Measurements from ENCODE around the gene EDN2. TPM values are rescaled to one million over a fixed set of nuclear protein-coding genes. Genes with fewer than 3 reads are reported as not detected.

The EDN2 gene
- polyA plus RNA-seq, 1 donor from 2014 or later = not detected

- Histone ChIP-seq H3K9ac (ENCODE audit: low read length) (no peak overlapping the region), H3K9me2 (ENCODE audit: insufficient read depth, low read length) (no peaks in the 10 kb centered on the region), H3K27me3 (ENCODE audit: insufficient read depth, low read depth, low read length) (no peaks in the 10 kb centered on the region), H3K27ac (ENCODE audit: low read length) (no peak overlapping the region), H3K9me3 (ENCODE audit: low read length) (no peaks in the 10 kb centered on the region), H2AFZ (ENCODE audit: low read depth, low read length) (no peak overlapping the region), H4K20me1 (ENCODE audit: insufficient read depth) (no peaks in the 10 kb centered on the region), H3K4me2 (ENCODE audit: low read length) (no peak overlapping the region), H3K36me3 (ENCODE audit: insufficient read depth, low read length) (no peaks in the 10 kb centered on the region), H3K79me2 (replicated peaks; ENCODE audit: insufficient read depth, low read length) (no peaks in the 10 kb centered on the region), H3F3A (ENCODE audit: insufficient read depth, low read length, poor library complexity, severe bottlenecking) (no peaks in the 10 kb centered on the region), H3K4me3 (ENCODE audit: low read length) (no peak overlapping the region)
- no peak for TF ChIP-seq RAD21 (conservative IDR thresholded peaks at IDR 0.05)
Observed at GRCh38 chr1:41528106-41528505, 43.6 kb upstream of the EDN2 start.

- Histone ChIP-seq H3K27me3 (ENCODE audit: insufficient read depth, low read depth, low read length) (no peaks in the 10 kb centered on the region), H3F3A (ENCODE audit: insufficient read depth, low read length, poor library complexity, severe bottlenecking) (no peaks in the 10 kb centered on the region), H3K4me2 (ENCODE audit: low read length) (no peak overlapping the region), H3K4me3 (ENCODE audit: low read length) (no peak overlapping the region), H3K36me3 (ENCODE audit: insufficient read depth, low read length) (no peaks in the 10 kb centered on the region), H3K9me3 (ENCODE audit: low read length) (no peaks in the 10 kb centered on the region), H3K27ac (ENCODE audit: low read length) (no peak overlapping the region), H3K79me2 (replicated peaks; ENCODE audit: insufficient read depth, low read length) (no peaks in the 10 kb centered on the region), H2AFZ (ENCODE audit: low read depth, low read length) (no peak overlapping the region), H3K9ac (ENCODE audit: low read length) (no peak overlapping the region), H4K20me1 (ENCODE audit: insufficient read depth) (no peaks in the 10 kb centered on the region), H3K9me2 (ENCODE audit: insufficient read depth, low read length) (no peaks in the 10 kb centered on the region)
- no peak for TF ChIP-seq MXI1 (conservative IDR thresholded peaks at IDR 0.05; ENCODE audit: poor library complexity, severe bottlenecking)
- no peak for TF ChIP-seq SMC3 (conservative IDR thresholded peaks at IDR 0.05; ENCODE audit: poor library complexity)
- TF ChIP-seq TAF1 (IDR thresholded peaks at IDR 0.05; ENCODE audit: low read depth) = no peak
Observed at GRCh38 chr1:41526956-41527561, 42.6 kb upstream of the EDN2 start.

- no peaks in the 10 kb centered on the region for H3K79me2 ChIP-seq (replicated peaks; ENCODE audit: insufficient read depth, low read length)
- H3K9me3 ChIP-seq (ENCODE audit: low read length) = no peaks in the 10 kb centered on the region
- H3K9ac ChIP-seq (ENCODE audit: low read length) = no peak overlapping the region
- H3K4me2 ChIP-seq (ENCODE audit: low read length) = no peak overlapping the region
- no peaks in the 10 kb centered on the region for H3K36me3 ChIP-seq (ENCODE audit: insufficient read depth, low read length)
- H3K27me3 ChIP-seq (ENCODE audit: insufficient read depth, low read depth, low read length) = no peaks in the 10 kb centered on the region
- no peak overlapping the region for H3K27ac ChIP-seq (ENCODE audit: low read length)
- TF ChIP-seq EP300 (conservative IDR thresholded peaks at IDR 0.05; ENCODE audit: poor library complexity, severe bottlenecking) = no peak
- TF ChIP-seq POLR2AphosphoS5 (IDR thresholded peaks at IDR 0.05) = no peak
- no peak for TF ChIP-seq SMC3 (conservative IDR thresholded peaks at IDR 0.05; ENCODE audit: poor library complexity)
- no peak for TF ChIP-seq REST (IDR thresholded peaks at IDR 0.05; ENCODE audit: borderline replicate concordance)
- no peak for TF ChIP-seq EZH2 (IDR thresholded peaks at IDR 0.05; ENCODE audit: borderline replicate concordance, insufficient read depth, low read length, poor library complexity, severe bottlenecking)
- no peak for TF ChIP-seq CTCF (IDR thresholded peaks at IDR 0.05; ENCODE audit: poor library complexity, severe bottlenecking)
- TF ChIP-seq MXI1 (conservative IDR thresholded peaks at IDR 0.05; ENCODE audit: poor library complexity, severe bottlenecking) = no peak
- no peak for TF ChIP-seq TAF1 (IDR thresholded peaks at IDR 0.05; ENCODE audit: low read depth)
- no peak for TF ChIP-seq RAD21 (conservative IDR thresholded peaks at IDR 0.05)
- H3K4me3 ChIP-seq (ENCODE audit: low read length) = no peak overlapping the region
- no peaks in the 10 kb centered on the region for H4K20me1 ChIP-seq (ENCODE audit: insufficient read depth)
- no peaks in the 10 kb centered on the region for H3F3A ChIP-seq (ENCODE audit: insufficient read depth, low read length, poor library complexity, severe bottlenecking)
- no peak overlapping the region for H2AFZ ChIP-seq (ENCODE audit: low read depth, low read length)
- no peaks in the 10 kb centered on the region for H3K9me2 ChIP-seq (ENCODE audit: insufficient read depth, low read length)
Observed at GRCh38 chr1:41525891-41526587, 41.6 kb upstream of the EDN2 start.
